Cortex of kidney (tissue), 1 donor: Measurements from ENCODE around the gene LAMTOR5.
"Not testable (repeated sequence)": the region's sequence is repeated elsewhere in the genome, so short reads cannot be mapped to it uniquely, and the experiment has no call there.

Experiments
- DNase-seq: peaks from one replicate; lab custom pipeline; 2025; lab: John Stamatoyannopoulos, UW

LAMTOR5 gene

DNA sequence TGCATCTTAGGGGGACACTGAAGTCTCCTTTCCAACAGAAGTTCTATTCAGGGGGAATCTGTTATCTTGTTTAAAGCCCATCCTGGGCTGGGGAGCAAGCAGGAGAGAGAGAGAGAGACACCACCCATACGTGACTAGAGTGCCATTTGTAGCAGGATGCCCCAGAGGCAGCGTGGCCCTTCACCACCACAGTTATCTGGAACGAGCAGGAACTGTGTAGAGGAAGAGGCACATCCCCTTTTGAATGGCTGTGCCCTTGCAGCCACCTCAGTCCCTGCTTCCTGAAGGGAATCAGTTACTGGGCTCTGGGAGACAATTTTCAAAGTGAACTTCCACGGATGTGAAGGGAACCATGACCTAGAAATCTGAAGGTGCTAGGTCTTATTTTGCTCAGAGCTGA lies 19.4 kb upstream of the LAMTOR5 start:
- DNase-seq: no peak

DNA sequence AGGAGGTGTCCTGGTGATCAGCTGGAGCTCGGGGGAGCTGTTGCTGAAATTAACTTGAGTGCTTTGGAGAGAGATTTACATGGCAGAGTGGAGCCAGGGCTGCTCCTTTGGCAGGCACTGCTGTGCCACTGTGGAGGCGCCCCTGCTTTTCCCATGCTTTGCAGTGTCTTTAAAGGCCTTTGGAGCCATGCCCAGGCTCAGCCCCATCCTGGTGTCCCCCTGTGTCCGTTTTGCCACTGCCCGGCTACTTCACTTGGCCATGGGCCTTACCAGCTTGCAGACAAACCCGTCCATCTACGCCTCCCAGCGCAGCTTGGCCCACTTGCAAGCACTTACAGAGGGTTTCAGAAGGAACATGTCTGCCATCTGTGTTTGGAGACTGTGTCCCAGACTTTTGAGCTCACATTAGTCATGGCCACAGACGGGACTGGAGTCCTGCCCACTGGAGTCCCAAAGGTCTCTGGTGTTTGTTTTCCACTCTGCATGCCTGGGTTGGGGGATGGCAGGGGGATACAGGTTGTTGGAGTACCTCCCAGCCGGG lies 18.2 kb upstream of the LAMTOR5 start:
- DNase-seq: no peak

DNA sequence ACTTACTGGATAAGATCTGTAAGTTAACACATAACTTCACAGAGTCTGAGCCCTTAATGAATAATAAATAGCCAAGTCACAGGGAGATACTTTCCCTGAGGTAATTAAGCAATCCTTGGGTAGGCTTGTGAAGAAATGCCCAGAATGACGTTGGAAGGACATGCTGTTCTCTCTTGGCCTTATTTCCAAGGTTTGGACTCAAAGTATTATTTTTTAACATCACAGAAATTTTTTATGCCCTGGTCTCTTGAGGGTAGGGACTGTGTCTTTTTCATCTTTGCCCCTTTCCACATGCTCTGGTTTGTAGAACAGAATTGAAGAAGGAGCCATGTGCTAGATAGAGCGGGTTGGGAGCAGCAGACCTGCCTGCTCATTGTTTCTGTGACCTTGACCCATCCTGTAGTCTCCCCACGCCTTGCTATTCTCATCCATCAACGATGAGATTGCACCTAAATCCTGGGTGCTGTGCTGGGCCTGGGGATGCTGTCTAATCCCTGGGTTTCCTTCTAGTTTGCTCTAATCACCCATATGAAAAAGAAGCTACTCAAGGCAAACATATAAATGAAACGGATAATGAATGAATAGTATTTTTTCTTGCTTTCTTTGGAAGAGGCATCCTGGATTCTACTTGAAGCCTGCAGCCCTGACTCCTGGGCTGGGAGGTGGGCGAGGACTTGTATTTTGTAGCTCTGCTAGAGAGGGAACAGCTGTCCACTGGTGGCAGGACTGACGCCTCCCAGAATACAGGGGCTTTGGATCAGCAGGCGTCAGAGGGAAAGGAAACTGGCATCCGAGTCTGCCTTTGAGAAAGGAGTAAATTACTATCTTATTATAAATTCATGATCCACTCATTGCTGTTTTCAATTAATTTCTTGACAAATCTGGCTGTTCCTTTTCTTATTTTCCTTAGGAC lies 17.5 kb upstream of the LAMTOR5 start:
- no peak for DNase-seq

DNA sequence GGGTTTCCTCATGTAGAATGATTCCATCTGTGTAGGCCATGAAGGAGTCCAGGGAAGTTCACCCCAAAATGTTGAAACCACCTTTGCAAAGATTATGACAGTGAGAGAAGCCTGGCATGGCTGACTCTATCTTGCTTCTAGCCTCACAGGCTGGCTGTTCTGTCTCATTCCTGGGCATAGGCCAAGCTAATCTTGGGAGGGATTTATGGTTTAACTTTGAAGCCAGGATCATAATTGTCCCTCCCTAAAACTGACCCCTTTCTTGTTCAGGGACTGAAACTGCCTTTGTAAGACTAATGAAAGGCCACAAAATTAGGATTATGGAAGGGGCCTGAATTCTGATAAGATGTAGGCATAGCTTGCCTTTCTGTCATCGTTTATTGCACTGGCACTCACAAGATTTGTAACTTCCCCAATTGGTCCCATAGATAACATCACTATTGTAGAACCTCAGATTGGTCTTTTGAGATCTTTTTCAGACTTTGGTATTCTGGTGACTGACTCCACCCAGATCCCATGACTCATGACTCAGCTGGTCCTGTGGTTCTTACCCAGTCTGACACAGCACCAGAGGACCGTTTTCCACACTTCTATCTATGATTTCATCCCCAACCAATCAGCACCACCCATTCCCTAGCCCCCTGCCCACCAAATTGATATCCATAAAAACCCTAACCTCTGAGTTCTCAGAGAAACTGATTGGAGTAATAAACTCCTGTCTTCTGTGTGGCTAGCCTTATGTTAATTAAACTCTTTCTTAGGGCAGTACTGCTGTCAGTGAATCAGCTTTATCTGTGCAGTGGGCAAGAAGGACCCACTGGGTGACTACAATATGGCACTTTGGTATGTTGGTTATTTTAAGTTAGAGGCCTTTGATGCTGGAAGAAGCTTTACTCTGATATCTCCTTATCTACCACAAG lies 13.6 kb upstream of the LAMTOR5 start:
- no peak for DNase-seq

DNA sequence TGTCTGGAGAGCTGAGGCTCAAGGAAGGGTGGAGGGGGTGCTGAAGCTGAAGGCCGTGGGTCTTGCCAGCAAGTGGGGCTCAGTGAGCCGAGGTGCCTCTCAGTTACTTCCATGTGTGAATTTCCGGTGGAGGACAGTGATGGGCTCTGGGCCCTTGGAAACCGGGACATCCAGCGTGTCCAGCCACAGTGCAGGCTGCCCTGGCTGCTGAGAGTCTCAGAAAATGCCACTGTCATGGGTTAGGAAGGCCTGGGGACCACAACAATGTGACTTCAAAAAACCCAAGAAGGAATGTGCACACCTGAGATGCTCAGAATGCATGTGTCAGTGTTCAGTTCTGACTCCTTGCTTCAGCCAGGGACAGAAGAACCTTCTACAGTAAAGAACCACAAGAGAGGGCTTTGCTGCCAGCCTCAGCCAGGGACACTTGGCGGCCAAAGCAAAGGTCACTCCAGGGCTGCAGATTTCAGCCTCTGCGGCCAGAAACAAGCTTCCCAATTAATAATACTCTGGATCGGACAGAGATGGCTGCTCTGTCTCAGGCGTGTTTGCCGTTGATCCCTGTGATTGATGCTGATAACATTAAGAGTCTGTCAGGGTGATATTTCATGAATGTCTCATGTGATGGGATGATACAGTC lies 12.6 kb upstream of the LAMTOR5 start:
- DNase-seq: no peak

DNA sequence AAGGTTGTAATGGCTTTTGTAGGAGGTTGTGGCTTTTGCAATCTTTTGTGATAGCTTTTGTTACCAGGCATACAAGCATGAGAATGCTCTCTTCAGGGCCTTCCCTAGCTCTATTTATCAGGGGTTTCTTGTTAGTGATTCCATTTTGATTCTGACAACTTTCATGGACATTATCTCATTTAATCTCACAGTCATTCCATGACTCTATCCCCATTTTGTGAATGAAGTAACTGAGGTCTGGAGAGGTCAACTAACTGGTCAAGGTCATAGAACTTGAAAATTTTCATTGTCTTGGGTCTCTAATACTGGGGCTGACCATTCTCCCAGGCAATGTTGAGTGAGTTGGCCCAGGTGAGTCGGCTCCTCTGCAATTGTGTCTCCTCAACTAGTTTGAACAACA lies 11.2 kb upstream of the LAMTOR5 start:
- no peak for DNase-seq

DNA sequence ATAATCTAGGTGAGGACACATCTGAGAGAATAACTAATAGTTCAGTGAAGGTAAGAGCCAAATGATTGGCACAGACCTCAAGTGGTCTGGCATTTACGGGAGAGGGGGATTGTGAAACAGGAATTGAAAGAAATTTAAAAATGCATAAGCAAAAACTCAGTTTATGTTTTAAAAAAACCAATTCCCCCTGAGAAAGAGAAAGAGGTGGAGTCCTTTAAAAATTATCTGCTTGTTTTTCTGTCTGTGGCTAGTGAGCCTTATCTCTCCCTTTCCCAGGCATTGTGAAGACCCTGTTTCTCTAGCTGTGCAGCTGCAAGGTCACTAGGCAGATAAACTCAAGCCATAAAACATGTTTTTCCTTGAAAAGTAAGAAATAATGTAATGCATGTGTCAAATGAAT lies 5.6 kb upstream of the LAMTOR5 start:
- not testable (repeated sequence) for DNase-seq

DNA sequence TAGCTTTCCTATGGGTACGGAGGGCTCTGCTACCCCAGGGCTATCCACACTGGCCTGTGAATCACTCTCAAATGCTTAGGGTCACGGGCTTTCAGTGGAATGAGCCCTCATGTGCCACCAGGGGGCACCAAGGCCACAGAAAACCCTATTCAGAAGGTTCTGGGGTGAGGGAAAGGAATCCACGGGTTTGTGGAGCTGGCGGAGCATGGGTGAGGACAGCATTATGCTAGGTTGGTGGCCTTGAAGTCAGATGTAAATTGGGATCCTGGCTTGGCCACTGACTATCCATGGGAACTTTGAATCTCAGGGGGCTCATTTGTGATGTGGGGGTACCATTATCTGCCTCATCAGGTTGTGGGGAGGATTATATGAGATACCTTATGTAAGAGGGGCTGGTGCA lies 5.1 kb upstream of the LAMTOR5 start:
- no peak for DNase-seq

DNA sequence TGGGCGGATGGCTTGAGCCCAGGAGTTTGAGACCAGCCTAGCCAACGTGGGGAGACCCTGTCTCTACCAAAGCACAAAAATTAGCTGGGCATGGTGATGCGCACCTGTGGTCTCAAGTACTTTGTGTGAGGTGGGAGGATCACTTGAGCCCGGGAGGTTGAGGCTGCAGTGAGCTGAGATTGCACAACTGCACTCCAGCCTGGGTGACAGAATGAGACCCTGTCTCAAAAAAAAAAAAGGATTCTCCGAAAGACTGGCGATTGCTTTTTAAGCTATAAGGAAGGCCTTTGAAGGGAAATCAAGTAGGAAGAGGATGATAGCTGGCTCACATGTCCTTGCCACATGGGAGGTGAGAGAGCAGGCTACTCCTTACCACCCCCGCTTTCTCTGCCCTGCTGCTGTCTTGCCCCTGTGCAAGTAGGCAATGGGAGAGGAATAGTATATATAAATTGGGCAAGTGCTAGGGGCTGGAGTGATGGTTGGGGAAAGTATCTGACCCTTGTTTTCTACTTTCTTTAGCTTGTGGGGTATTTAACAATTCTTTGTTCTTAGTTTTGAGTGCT lies 3.8 kb upstream of the LAMTOR5 start:
- DNase-seq: no peak

DNA sequence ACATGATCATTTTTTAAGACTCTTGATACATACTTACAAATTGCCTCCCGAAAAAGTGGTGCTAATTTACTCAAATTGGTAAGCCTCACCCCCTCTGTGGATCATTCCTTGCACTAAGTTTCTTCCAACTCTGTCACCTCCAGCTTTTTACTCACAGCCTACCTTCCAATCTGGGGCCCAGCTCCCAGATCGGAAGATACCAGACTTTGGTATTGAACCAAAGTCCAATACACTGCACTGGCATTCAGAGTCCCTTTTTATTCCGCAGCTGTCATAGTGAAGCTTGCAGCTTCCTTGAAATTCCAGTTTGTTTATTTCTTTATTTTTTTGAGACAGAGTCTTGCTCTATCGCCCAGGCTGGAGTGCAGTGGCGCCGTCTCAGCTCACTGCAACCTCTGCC lies 1.8 kb upstream of the LAMTOR5 start:
- DNase-seq: no peak

DNA sequence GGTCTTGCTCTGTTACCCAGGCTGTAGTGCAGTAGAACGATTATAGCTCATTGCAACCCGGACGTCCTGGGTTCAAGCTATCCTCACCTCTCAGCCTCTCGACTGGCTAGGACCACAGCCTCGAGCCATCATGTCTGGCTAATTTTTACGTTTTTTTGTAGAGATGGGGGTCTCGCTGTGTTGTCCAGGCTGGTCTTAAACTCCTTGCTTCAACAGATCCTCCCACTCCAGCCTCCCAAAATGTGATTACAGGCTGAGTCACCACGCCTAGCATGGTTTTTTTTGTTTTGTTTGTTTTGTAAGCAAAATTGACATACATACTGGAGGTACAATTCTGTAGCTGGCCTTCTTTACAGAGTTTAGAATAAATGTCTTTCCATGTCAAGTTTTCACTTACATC lies 994 bp upstream of the LAMTOR5 start:
- no peak for DNase-seq

DNA sequence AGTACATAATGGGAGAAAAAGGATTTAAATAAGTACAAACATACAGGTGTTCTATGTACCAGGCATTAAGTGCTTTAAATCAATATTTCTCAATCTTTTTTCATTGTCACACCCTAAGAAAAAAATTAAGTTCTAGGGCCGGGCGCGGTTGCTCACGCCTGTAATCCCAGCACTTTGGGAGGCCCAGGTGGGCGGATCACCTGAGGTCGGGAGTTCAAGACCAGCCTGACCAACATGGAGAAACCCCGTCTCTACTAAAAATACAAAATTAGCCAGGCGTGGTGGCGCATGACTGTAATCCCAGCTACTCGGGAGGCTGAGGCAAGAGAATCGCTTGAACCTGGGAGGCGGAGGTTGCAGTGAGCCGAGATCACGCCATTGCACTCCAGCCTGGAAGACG lies 1.1 kb downstream of the LAMTOR5 start:
- not testable (repeated sequence) for DNase-seq

DNA sequence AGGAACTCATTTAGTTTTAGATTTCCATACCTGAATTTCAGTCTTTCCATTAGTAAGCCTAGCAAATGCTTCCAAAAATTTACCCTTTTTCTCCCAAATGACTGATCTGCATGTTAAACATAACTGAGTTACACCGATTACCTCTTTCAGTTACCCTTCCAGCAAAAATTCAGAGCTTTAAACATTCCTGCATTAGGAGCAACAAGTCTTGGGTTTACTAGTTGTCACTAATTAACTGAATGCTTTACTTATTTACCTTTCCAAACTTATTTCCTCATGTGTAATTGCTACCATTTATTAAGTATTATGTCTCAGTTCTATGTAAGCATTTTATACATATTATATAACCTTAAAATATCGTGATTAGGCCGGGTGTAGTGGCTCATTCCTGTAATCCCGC lies 3.1 kb downstream of the LAMTOR5 start:
- no peak for DNase-seq

DNA sequence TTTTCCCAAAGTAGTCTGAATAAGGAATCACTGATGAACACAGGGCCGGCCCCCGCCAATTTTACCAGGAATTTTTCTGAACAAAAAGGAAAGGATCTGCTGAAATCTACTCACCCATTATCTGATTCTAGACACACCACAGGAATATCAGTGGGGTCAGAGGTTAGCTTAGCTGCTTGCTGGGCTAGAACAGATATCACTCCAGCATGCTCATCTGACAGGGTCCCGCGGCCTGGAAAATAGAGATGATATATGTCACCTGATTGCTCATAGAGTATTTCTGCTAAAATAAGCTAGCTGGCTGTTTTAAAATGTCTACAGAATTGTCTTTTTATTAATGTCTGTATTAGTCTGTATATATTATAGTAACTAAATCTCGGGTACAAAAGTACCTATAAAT lies 3.7 kb downstream of the LAMTOR5 start:
- no peak for DNase-seq

DNA sequence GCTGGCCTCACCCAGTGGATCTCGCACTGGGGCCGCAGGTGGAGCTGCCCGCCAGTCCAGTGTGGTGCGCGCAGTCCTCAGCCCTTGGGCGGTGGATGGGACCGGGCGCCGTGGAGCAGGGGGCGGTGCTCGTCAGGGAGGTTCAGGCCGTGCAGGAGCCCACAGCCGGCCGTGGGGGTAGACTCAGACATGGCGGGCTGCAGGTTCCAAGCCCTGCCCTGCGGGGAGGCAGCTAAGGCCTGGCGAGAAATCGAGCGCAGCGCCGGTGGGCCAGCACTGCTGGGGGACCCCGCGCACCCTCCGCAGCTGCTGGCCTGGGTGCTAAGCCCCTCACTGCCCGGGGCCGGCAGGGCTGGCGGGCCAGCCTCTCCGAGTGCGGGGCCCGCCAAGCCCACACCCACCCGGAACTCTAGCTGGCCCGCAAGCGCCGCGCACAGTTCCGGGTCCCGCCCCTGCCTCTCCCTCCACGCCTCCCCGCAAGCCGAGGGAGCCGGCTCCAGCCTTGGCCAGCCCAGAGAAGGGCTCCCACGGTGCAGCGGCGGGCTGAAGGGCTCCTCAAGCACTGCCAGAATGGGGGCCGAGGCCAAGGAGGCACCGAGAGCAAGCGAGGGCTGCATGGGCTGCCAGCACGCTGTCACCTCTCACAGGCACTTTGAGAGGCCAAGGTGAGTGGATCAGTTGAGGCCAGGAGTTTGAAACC lies 11.1 kb downstream of the LAMTOR5 start:
- not testable (repeated sequence) for DNase-seq

DNA sequence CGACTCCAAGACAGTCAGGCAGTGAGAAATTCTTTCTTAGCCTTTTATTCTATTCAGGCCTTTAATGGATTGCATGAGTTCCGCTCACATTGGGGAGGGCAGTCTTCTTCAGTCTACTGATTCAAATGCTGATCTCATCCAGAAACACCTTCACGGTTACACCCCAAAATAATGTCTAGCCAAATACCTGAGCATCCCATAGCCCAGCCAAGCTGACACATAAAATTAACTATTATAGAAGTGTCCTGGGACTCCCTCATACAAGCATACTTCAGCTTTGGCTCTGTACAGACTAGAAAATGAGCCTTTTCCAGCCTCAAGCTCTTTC lies 13.0 kb downstream of the LAMTOR5 start:
- DNase-seq: no peak

DNA sequence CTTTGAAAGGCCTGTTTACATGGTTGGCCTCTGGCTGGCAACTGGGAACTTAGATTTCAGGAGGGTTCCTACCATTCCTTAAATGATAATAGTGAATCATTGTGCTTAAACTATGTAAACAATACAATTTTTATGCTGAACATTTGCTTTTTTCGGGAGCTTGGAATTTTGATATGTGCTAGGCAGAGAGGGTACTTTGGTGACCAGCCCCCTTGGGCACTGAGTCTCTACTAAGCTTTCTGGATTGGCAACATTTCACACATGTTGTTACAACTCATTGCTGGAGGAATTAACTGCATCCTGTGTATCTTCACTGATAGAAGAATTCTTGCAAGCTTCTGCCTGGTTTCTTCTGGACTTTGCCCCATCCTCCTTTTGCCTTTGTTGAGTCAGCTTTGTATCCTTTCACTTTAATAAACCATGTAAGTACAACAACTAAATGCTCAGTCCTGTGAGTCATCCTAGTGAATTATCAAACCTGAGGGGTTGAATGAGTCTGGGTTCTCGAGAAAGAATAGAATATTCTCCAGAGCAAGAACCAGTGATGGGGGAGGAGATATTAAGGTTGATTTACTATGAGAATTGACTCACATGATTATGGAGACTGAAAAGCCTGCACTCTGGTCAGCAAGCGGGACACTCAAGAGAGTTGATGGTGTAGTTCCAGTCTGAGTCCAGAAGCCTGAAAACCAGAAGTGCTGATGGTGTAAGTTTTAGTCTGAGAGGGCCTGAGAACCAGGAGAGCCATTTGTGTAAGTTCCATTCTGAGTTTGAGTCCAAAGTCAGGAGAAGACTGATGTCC lies 13.6 kb downstream of the LAMTOR5 start:
- DNase-seq: no peak

DNA sequence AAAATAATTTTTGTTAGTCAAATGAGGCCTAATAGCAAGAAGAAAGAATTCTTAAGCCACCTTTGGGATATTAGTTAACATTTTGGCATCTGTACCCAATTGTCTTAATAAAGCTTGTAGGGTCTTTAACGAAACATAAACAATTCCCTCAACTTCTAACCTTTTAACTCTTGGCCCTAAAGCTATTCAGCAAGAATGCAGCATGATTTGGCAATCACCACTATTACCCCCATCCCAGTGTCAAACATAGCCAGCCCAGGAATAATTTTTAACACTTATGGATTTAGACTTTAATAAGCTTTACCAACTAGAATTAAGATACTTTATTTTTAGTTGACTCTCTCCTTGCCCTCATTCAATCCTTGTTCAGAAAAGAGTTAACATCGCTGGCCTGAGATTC lies 14.2 kb downstream of the LAMTOR5 start:
- DNase-seq: no peak

DNA sequence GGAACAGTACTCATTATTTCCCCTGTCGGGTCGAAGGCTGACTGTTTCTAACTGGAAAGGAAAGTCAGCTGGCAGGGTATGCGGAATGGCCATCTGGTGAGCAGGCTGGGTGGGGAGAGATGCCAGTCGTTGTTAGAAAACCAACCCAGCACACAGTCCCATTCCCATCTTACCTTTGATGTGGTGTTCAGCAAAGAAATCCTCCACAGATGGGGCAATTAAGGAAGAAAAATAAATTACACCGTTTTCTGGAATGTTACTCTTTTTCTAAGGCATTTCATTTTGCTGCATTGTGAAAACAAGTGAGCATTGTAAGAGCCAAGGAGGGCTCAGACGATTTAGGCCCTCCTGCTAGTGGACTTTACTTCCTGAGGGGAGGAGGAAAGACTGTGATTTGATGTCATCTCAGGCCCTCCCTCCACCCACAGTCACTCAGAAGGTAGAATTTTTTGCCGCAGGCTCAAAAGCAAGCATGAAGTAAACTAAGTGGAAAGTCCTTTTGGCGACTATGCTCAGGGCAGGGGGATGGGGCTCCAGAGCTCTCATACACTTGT lies 16.7 kb downstream of the LAMTOR5 start, which contains the start of gene SLC16A4:
Gene SLC16A4, minus strand, starts transcription at position 335 of the 554 bp plus-strand sequence. CDS start 1,703 bp downstream, outside the sequence.
- no peak for DNase-seq

DNA sequence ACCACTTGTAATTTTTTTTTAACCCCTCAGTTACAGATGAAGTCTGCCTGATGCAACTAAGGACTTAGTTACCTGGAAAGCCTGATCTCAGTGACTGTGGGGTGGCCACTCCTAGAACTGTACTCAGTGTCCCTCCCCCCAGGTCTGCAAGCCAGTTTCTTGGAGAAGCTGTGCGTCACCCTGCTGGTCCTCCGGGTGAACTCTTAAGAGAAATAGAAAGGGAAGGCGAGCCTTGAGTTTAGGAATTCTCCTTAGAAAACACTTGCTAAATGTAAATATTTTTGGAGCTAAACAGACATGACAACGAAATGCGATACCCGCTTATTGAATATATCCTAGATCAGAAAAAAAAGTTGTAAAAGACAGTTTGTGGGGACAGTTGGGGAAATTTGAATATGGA lies 17.4 kb downstream of the LAMTOR5 start:
- no peak for DNase-seq
